WTC11 (cell line): ENCODE measurements around the gene POLR3A. TPM values are rescaled to one million over a fixed set of nuclear protein-coding genes. Genes with fewer than 3 reads are reported as not detected.

ENCODE experiments used
- ATAC-seq: fragments of 200-7000 bp; cut with Tn5 transposase; 2 replicates; pipeline ENCODE4 v1.10.0; 2021; ENCODE audit warnings: mild to moderate bottlenecking, moderate library complexity
- CTCF ChIA-PET: fragments of 300-600 bp; sonication (Branson Sonifier 250); formaldehyde crosslinking; loops from one replicate; lab custom pipeline; 2021; ENCODE audit warnings: antibody characterized with exemption; lab: Charles Lee
- POLR2A ChIA-PET: fragments of 350-600 bp; sonication (Branson Sonifier 250); formaldehyde crosslinking; loops from one replicate; lab custom pipeline; 2021; ENCODE audit warnings: antibody characterized with exemption; lab: Charles Lee
- DNase-seq: peaks from one replicate; pipeline ENCODE4 v3.0.0; 2021; ENCODE audit warnings: low spot score
- H3K27ac Mint-ChIP-seq: 2 replicates; pipeline ENCODE4 v1.8.0; 2021; ENCODE audit warnings: mixed read lengths
- H3K27me3 Mint-ChIP-seq: 2 replicates; pipeline ENCODE4 v1.8.0; 2021; ENCODE audit warnings: low read depth, mild to moderate bottlenecking, moderate library complexity, mixed read lengths
- H3K36me3 Mint-ChIP-seq: 2 replicates; pipeline ENCODE4 v1.8.0; 2021; ENCODE audit warnings: mixed read lengths
- H3K4me1 Mint-ChIP-seq: 2 replicates; pipeline ENCODE4 v1.8.0; 2022; ENCODE audit warnings: mixed read lengths
- H3K4me3 Mint-ChIP-seq: 2 replicates; pipeline ENCODE4 v1.8.0; 2021; ENCODE audit warnings: mild to moderate bottlenecking, moderate library complexity, mixed read lengths
- H3K9me3 Mint-ChIP-seq: 2 replicates; pipeline ENCODE4 v1.8.0; 2021; ENCODE audit warnings: mixed read lengths
- ATF1 ChIP-seq: sonication (generic); formaldehyde crosslinking; IDR thresholded peaks from 2 replicates; pipeline ENCODE4 v1.8.1; 2023; ENCODE audit warnings: mild to moderate bottlenecking, moderate library complexity, missing genetic modification reagents
- EMX1 ChIP-seq: fragments of 250-450 bp; sonication (Bioruptor Pico); IDR thresholded peaks from 2 replicates; pipeline ENCODE4 v1.8.0; 2021; ENCODE audit warnings: mild to moderate bottlenecking
- ETV6 ChIP-seq: sonication (generic); formaldehyde crosslinking; IDR thresholded peaks from 2 replicates; pipeline ENCODE4 v1.8.1; 2022; ENCODE audit warnings: mild to moderate bottlenecking, missing genetic modification reagents
- FOXP1 ChIP-seq: sonication (generic); formaldehyde crosslinking; IDR thresholded peaks from 2 replicates; pipeline ENCODE4 v1.8.0; 2022; ENCODE audit warnings: missing genetic modification reagents, mild to moderate bottlenecking, moderate library complexity, borderline replicate concordance
- NFATC4 ChIP-seq: fragments of 250-450 bp; sonication (Bioruptor Pico); IDR thresholded peaks from 2 replicates; pipeline ENCODE4 v1.9.0; 2021; ENCODE audit warnings: mild to moderate bottlenecking
- NFE2L1 ChIP-seq: sonication (generic); formaldehyde crosslinking; IDR thresholded peaks from 2 replicates; pipeline ENCODE4 v1.8.1; 2023; ENCODE audit warnings: missing genetic modification reagents
- NFYB ChIP-seq: sonication (generic); formaldehyde crosslinking; conservative IDR thresholded peaks from 2 replicates; pipeline ENCODE4 v1.8.0; 2022; ENCODE audit warnings: low read depth, missing genetic modification reagents
- SMAD3 ChIP-seq: sonication (generic); formaldehyde crosslinking; IDR thresholded peaks from 2 replicates; pipeline ENCODE4 v1.8.0; 2022; ENCODE audit warnings: missing genetic modification reagents, mild to moderate bottlenecking, borderline replicate concordance
- SMAD4 ChIP-seq: sonication (generic); formaldehyde crosslinking; IDR thresholded peaks from 2 replicates; pipeline ENCODE4 v1.8.0; 2022; ENCODE audit warnings: mild to moderate bottlenecking, missing genetic modification reagents
- TP53 ChIP-seq: sonication (generic); formaldehyde crosslinking; IDR thresholded peaks from 2 replicates; pipeline ENCODE4 v1.8.1; 2023; ENCODE audit warnings: mild to moderate bottlenecking, missing genetic modification reagents
- ZNF219 ChIP-seq: sonication (generic); formaldehyde crosslinking; IDR thresholded peaks from 2 replicates; pipeline ENCODE4 v1.8.0; 2023; ENCODE audit warnings: missing genetic modification reagents, mild to moderate bottlenecking, borderline replicate concordance
- ZNF263 ChIP-seq: sonication (generic); formaldehyde crosslinking; IDR thresholded peaks from 2 replicates; pipeline ENCODE4 v1.8.1; 2022; ENCODE audit warnings: low read depth, mild to moderate bottlenecking, moderate library complexity, missing genetic modification reagents
- ZNF317 ChIP-seq: sonication (generic); formaldehyde crosslinking; IDR thresholded peaks from 2 replicates; pipeline ENCODE4 v1.8.1; 2023; ENCODE audit warnings: low read depth, mild to moderate bottlenecking, moderate library complexity, missing genetic modification reagents, borderline replicate concordance
- ZNF396 ChIP-seq: fragments of 250-450 bp; sonication (Bioruptor Pico); IDR thresholded peaks from 2 replicates; pipeline ENCODE4 v1.8.0; 2021; ENCODE audit warnings: mild to moderate bottlenecking, moderate library complexity, borderline replicate concordance
- total RNA-seq: library from RNA; stranded (reverse); gene quantifications from 3 replicates; pipeline ENCODE4 v1.2.3, GENCODE V29; 2021
- TF ChIP-seq, protein P1 (sequence below): sonication (generic); formaldehyde crosslinking; IDR thresholded peaks from 2 replicates; pipeline ENCODE4 v1.8.1; 2022; ENCODE audit warnings: mild to moderate bottlenecking, missing genetic modification reagents, moderate library complexity, borderline replicate concordance
- TF ChIP-seq, protein P2 (sequence below): sonication (generic); formaldehyde crosslinking; IDR thresholded peaks from 2 replicates; pipeline ENCODE4 v1.8.1; 2023; ENCODE audit warnings: mild to moderate bottlenecking, missing genetic modification reagents, moderate library complexity
- TF ChIP-seq, protein P3 (sequence below): fragments of 250-450 bp; sonication (Bioruptor Pico); IDR thresholded peaks from 2 replicates; pipeline ENCODE4 v1.9.0; 2021; ENCODE audit warnings: moderate library complexity, mild to moderate bottlenecking, inconsistent platforms, borderline replicate concordance
- TF ChIP-seq, protein P4 (sequence below): sonication (generic); formaldehyde crosslinking; IDR thresholded peaks from 2 replicates; pipeline ENCODE4 v1.8.1; 2022; ENCODE audit warnings: mild to moderate bottlenecking, moderate library complexity, missing genetic modification reagents
- TF ChIP-seq, protein P5 (sequence below): fragments of 250-450 bp; sonication (Bioruptor Pico); IDR thresholded peaks from 2 replicates; pipeline ENCODE4 v2.1.2; 2022; ENCODE audit warnings: mild to moderate bottlenecking, moderate library complexity
- TF ChIP-seq, protein P6 (sequence below): fragments of 200-600 bp; IDR thresholded peaks from 2 replicates; pipeline ENCODE4 v1.8.0; 2022; ENCODE audit warnings: antibody characterized with exemption
- TF ChIP-seq, protein P7 (sequence below): sonication (generic); formaldehyde crosslinking; IDR thresholded peaks from 2 replicates; pipeline ENCODE4 v1.8.0; 2022; ENCODE audit warnings: mild to moderate bottlenecking, missing genetic modification reagents

The POLR3A gene
- total RNA-seq, 1 experiment from 2014 or later, result 32.2 TPM

DNA sequence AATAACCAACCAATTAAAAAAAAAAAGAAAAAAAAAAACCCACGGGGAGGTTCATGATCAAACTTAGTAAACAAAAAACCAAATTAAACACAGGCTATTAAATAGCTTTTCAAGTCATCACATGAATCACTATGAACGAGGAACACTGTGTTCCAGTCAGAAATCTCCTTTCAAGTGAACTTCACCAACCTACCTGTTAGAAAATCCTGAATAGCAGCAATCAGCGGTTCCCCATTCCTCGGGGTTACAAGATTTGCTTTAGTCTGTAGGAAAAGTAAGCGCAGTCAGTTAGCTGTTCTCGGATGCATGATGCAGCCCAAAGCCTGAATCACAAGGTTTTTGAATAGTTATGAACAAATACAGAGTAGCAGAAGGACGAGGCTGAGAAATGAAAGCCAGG, 19.0 kb downstream of the POLR3A start (continued):
- TF ChIP-seq FOXP1 (CRISPR knock-in tag) (no peak), TP53 (CRISPR knock-in tag) (no peak), NFE2L1 (CRISPR knock-in tag) (no peak)
- TF ChIP-seq, protein P1, sequence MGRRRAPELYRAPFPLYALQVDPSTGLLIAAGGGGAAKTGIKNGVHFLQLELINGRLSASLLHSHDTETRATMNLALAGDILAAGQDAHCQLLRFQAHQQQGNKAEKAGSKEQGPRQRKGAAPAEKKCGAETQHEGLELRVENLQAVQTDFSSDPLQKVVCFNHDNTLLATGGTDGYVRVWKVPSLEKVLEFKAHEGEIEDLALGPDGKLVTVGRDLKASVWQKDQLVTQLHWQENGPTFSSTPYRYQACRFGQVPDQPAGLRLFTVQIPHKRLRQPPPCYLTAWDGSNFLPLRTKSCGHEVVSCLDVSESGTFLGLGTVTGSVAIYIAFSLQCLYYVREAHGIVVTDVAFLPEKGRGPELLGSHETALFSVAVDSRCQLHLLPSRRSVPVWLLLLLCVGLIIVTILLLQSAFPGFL (CRISPR knock-in tag), result no peak
- TF ChIP-seq, protein P2, sequence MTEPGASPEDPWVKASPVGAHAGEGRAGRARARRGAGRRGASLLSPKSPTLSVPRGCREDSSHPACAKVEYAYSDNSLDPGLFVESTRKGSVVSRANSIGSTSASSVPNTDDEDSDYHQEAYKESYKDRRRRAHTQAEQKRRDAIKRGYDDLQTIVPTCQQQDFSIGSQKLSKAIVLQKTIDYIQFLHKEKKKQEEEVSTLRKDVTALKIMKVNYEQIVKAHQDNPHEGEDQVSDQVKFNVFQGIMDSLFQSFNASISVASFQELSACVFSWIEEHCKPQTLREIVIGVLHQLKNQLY (CRISPR knock-in tag), result no peak
- TF ChIP-seq, protein P3, sequence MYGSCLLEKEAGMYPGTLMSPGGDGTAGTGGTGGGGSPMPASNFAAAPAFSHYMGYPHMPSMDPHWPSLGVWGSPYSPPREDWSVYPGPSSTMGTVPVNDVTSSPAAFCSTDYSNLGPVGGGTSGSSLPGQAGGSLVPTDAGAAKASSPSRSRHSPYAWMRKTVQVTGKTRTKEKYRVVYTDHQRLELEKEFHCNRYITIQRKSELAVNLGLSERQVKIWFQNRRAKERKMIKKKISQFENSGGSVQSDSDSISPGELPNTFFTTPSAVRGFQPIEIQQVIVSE (CRISPR knock-in tag), result no peak
- TF ChIP-seq, protein P4, sequence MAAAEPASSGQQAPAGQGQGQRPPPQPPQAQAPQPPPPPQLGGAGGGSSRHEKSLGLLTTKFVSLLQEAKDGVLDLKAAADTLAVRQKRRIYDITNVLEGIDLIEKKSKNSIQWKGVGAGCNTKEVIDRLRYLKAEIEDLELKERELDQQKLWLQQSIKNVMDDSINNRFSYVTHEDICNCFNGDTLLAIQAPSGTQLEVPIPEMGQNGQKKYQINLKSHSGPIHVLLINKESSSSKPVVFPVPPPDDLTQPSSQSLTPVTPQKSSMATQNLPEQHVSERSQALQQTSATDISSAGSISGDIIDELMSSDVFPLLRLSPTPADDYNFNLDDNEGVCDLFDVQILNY (CRISPR knock-in tag), result no peak
- TF ChIP-seq, all 79 proteins: peak for 0

DNA sequence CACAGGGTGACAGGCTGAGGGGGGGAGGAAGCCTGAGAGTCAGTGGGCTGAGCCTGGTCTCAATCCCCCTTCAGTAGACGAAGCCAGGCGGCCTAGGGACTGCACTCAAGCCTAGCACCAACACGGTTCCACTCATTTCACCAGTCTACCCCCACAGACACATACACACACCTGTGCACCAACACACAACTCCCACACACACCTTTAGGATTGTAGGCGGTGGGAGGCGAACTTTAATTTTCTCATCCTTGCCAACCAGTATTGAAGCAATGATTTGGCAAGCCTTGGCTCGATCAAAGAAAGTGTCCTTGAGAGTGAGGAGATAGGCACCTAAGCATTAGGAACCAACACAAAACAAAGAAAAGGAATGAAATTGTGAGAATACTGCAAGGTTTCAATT, 19.7 kb downstream of the POLR3A start:
- no peak overlapping the region for H3K4me3 Mint-ChIP-seq
- no peak overlapping the region for H3K27ac Mint-ChIP-seq
- ChIA-PET POLR2A (no interaction called here), CTCF (no interaction called here)
- ATAC-seq (no peak), DNase-seq (no peak)
- H3K4me1 Mint-ChIP-seq, result no peaks in the 10 kb centered on the region
- H3K27me3 Mint-ChIP-seq, result no peaks in the 10 kb centered on the region
- peaks cover 83% of the 10 kb centered on the region for H3K36me3 Mint-ChIP-seq
- TF ChIP-seq, protein P5, sequence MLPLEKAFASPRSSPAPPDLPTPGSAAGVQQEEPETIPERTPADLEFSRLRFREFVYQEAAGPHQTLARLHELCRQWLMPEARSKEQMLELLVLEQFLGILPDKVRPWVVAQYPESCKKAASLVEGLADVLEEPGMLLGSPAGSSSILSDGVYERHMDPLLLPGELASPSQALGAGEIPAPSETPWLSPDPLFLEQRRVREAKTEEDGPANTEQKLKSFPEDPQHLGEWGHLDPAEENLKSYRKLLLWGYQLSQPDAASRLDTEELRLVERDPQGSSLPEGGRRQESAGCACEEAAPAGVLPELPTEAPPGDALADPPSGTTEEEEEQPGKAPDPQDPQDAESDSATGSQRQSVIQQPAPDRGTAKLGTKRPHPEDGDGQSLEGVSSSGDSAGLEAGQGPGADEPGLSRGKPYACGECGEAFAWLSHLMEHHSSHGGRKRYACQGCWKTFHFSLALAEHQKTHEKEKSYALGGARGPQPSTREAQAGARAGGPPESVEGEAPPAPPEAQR (CRISPR knock-in tag), result no peak
- TF ChIP-seq ZNF396 (CRISPR knock-in tag), result no peak
- TF ChIP-seq NFYB (CRISPR knock-in tag), result no peak
- no peak for TF ChIP-seq ZNF317 (CRISPR knock-in tag)
- TF ChIP-seq EMX1, result no peak
- TF ChIP-seq ATF1 (CRISPR knock-in tag), result no peak
- no peak for TF ChIP-seq FOXP1 (CRISPR knock-in tag)
- TF ChIP-seq, protein P6, sequence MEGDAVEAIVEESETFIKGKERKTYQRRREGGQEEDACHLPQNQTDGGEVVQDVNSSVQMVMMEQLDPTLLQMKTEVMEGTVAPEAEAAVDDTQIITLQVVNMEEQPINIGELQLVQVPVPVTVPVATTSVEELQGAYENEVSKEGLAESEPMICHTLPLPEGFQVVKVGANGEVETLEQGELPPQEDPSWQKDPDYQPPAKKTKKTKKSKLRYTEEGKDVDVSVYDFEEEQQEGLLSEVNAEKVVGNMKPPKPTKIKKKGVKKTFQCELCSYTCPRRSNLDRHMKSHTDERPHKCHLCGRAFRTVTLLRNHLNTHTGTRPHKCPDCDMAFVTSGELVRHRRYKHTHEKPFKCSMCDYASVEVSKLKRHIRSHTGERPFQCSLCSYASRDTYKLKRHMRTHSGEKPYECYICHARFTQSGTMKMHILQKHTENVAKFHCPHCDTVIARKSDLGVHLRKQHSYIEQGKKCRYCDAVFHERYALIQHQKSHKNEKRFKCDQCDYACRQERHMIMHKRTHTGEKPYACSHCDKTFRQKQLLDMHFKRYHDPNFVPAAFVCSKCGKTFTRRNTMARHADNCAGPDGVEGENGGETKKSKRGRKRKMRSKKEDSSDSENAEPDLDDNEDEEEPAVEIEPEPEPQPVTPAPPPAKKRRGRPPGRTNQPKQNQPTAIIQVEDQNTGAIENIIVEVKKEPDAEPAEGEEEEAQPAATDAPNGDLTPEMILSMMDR, result no peak
- TF ChIP-seq ETV6 (CRISPR knock-in tag), result no peak
- no peak for TF ChIP-seq ZNF219 (CRISPR knock-in tag)
- TF ChIP-seq, protein P2 (CRISPR knock-in tag), result no peak
- no peaks in the 10 kb centered on the region for H3K9me3 Mint-ChIP-seq

DNA sequence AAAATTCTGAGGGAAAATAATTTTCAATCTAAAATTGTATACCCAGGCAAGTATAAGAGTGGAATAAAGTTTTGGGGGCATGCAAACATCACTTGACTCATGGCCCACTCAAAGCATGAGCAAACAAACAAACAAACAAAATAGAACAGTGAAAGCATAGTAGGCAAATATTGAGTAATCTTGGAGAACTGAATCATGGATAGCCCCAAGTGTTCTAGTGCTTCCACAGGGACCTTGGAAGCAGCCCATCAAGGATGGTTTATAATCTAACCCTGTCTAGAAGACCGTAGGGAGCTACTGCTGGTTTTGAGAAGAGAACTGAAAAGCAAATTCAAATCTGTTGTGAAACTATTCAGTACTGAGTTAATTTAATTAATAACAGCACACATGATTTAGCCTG, 22.1 kb downstream of the POLR3A start:
- H3K36me3 Mint-ChIP-seq, result peaks cover 84% of the 10 kb centered on the region
- no peak overlapping the region for H3K27ac Mint-ChIP-seq
- no peak for ATAC-seq
- DNase-seq, result no peak
- no peaks in the 10 kb centered on the region for H3K27me3 Mint-ChIP-seq
- ChIA-PET CTCF (no interaction called here), POLR2A (no interaction called here)
- no peaks in the 10 kb centered on the region for H3K9me3 Mint-ChIP-seq
- H3K4me1 Mint-ChIP-seq, result no peaks in the 10 kb centered on the region
- no peak overlapping the region for H3K4me3 Mint-ChIP-seq
- TF ChIP-seq, protein P1 (CRISPR knock-in tag), result no peak
- TF ChIP-seq, protein P7, sequence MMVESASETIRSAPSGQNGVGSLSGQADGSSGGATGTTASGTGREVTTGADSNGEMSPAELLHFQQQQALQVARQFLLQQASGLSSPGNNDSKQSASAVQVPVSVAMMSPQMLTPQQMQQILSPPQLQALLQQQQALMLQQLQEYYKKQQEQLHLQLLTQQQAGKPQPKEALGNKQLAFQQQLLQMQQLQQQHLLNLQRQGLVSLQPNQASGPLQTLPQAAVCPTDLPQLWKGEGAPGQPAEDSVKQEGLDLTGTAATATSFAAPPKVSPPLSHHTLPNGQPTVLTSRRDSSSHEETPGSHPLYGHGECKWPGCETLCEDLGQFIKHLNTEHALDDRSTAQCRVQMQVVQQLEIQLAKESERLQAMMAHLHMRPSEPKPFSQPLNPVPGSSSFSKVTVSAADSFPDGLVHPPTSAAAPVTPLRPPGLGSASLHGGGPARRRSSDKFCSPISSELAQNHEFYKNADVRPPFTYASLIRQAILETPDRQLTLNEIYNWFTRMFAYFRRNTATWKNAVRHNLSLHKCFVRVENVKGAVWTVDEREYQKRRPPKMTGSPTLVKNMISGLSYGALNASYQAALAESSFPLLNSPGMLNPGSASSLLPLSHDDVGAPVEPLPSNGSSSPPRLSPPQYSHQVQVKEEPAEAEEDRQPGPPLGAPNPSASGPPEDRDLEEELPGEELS (CRISPR knock-in tag), result no peak
- TF ChIP-seq NFATC4 (CRISPR knock-in tag), result no peak
- TF ChIP-seq SMAD3 (CRISPR knock-in tag), result no peak
- TF ChIP-seq SMAD4 (CRISPR knock-in tag), result no peak
- no peak for TF ChIP-seq ZNF263 (CRISPR knock-in tag)
